SK-N-SH (cell line): ENCODE measurements around the gene GLB1L3. TPM values are rescaled to one million over a fixed set of nuclear protein-coding genes. Genes with fewer than 3 reads are reported as not detected.

Experiments
- CTCF ChIA-PET: fragments of 300-600, 350-600 bp; formaldehyde crosslinking; extraction: SDS; loops from one replicate; lab custom pipeline; 2021; lab: Yijun Ruan, JAX
- POLR2A ChIA-PET: fragments of 350-600 bp; sonication (Branson Sonifier 250); formaldehyde crosslinking; extraction: SDS; loops from one replicate; lab custom pipeline; 2020; ENCODE audit warnings: antibody characterized with exemption, inconsistent platforms; lab: Yijun Ruan, JAX
- DNase-seq: peaks from one replicate; pipeline ENCODE4 v3.0.0; 2012
- H2AFZ ChIP-seq: fragments of 200-600 bp; sonication (generic); 2 replicates; pipeline ENCODE4 v1.8.1; 2016; ENCODE audit warnings: antibody characterized with exemption, mild to moderate bottlenecking, low read depth
- H3F3A ChIP-seq: fragments of 200-600 bp; sonication (generic); replicated peaks from 2 replicates; pipeline ENCODE3; 2016; ENCODE audit warnings: antibody characterized with exemption, mild to moderate bottlenecking; ENCODE audit not compliant: insufficient read depth
- H3K27ac ChIP-seq, 2 experiments: fragments of 200-500 bp in 1 of 2; fragments of 200-600 bp in 1 of 2; sonication (Bioruptor generic) in 1 of 2; sonication (generic), shearing (Covaris generic) in 1 of 2; 2 replicates each; pipeline versions ENCODE4 v1.5.1 to v1.6.1; 2014 to 2016; ENCODE audit warnings: low read depth in 2 of 2, inconsistent platforms in 1 of 2, low read length in 1 of 2, mild to moderate bottlenecking in 1 of 2, mixed read lengths in 1 of 2
- H3K27me3 ChIP-seq: fragments of 200-600 bp; sonication (generic), shearing (Covaris generic); 2 replicates; pipeline ENCODE4 v1.6.1; 2016; ENCODE audit warnings: mixed run types; ENCODE audit not compliant: insufficient read depth
- H3K36me3 ChIP-seq, 2 experiments: fragments of 200-500 bp in 1 of 2; fragments of 200-600 bp in 1 of 2; sonication (Bioruptor generic) in 1 of 2; sonication (generic) in 1 of 2; replicated peaks in 1 of 2; 2 replicates each; pipeline versions ENCODE3 to v1.5.1; 2014 to 2016; ENCODE audit warnings: low read length in 1 of 2, mild to moderate bottlenecking in 1 of 2; ENCODE audit not compliant: insufficient read depth in 2 of 2, control insufficient read depth in 1 of 2
- H3K4me1 ChIP-seq, 2 experiments: fragments of 200-500 bp in 1 of 2; fragments of 200-600 bp in 1 of 2; sonication (Bioruptor generic) in 1 of 2; sonication (generic), shearing (Covaris generic) in 1 of 2; 2 replicates each; pipeline versions ENCODE4 v1.5.1 to v1.6.1; 2014 to 2016; ENCODE audit warnings: low read depth in 1 of 2, low read length in 1 of 2, mixed run types in 1 of 2; ENCODE audit not compliant: insufficient read depth in 2 of 2, control insufficient read depth in 1 of 2
- H3K4me2 ChIP-seq: fragments of 200-600 bp; sonication (generic), shearing (Covaris generic); 2 replicates; pipeline ENCODE4 v1.6.1; 2017; ENCODE audit warnings: mixed run types
- H3K4me3 ChIP-seq, 2 experiments: fragments of 200-500 bp in 1 of 2; fragments of 200-600 bp in 1 of 2; sonication (Bioruptor generic) in 1 of 2; sonication (generic), shearing (Covaris generic) in 1 of 2; 2 replicates each; pipeline versions ENCODE4 v1.5.1 to v1.8.1; 2014 to 2016; ENCODE audit warnings: low read depth in 2 of 2, inconsistent platforms in 1 of 2, low read length in 1 of 2, mild to moderate bottlenecking in 1 of 2, mixed read lengths in 1 of 2, moderate library complexity in 1 of 2
- H3K79me2 ChIP-seq: fragments of 200-600 bp; sonication (generic); 2 replicates; pipeline ENCODE4 v1.8.1; 2017; ENCODE audit warnings: mild to moderate bottlenecking; ENCODE audit not compliant: insufficient read depth
- H3K9ac ChIP-seq: fragments of 200-600 bp; sonication (generic); 2 replicates; pipeline ENCODE4 v1.6.1; 2017; ENCODE audit warnings: mixed run types
- H3K9me2 ChIP-seq: fragments of 200-600 bp; sonication (generic); 2 replicates; pipeline ENCODE4 v1.6.1; 2017; ENCODE audit warnings: mixed run types
- H3K9me3 ChIP-seq: fragments of 200-600 bp; sonication (generic); 2 replicates; pipeline ENCODE4 v1.6.1; 2017; ENCODE audit warnings: mixed run types, mild to moderate bottlenecking, moderate library complexity
- H4K20me1 ChIP-seq: fragments of 200-600 bp; sonication (generic); 2 replicates; pipeline ENCODE4 v1.6.1; 2017; ENCODE audit warnings: mild to moderate bottlenecking, mixed run types; ENCODE audit not compliant: insufficient read depth
- CHD2 ChIP-seq: fragments of 150-350 bp; IDR thresholded peaks from 2 replicates; pipeline ENCODE4 v1.6.1; 2018; ENCODE audit warnings: low read length; ENCODE audit not compliant: partially characterized antibody
- EP300 ChIP-seq, 2 experiments: IDR thresholded peaks; 2 replicates each; pipeline versions ENCODE4 v1.4.0 to v1.6.1; 2012; ENCODE audit warnings: borderline replicate concordance in 1 of 2, low read depth in 1 of 2, low read length in 1 of 2
- FOSL2 ChIP-seq: IDR thresholded peaks from 2 replicates; pipeline ENCODE4 v1.4.0; 2012; ENCODE audit warnings: low read depth, mild to moderate bottlenecking, moderate library complexity, borderline replicate concordance
- FOXM1 ChIP-seq: IDR thresholded peaks from 2 replicates; pipeline ENCODE4 v1.4.0; 2012; ENCODE audit warnings: low read depth, mild to moderate bottlenecking
- GATA2 ChIP-seq: sonication (generic); formaldehyde crosslinking; IDR thresholded peaks from 2 replicates; pipeline ENCODE4 v1.5.0; 2020; ENCODE audit warnings: mild to moderate bottlenecking, missing genetic modification reagents
- JUND ChIP-seq: IDR thresholded peaks from 2 replicates; pipeline ENCODE4 v1.4.0; 2012
- MEF2A ChIP-seq: IDR thresholded peaks from 2 replicates; pipeline ENCODE4 v1.4.0; 2012; ENCODE audit warnings: low read depth, borderline replicate concordance
- MXI1 ChIP-seq: IDR thresholded peaks from 2 replicates; pipeline ENCODE4 v1.6.1; 2012; ENCODE audit warnings: mild to moderate bottlenecking, low read depth, low read length, improper control_type of control experiment
- NFIC ChIP-seq: IDR thresholded peaks from 2 replicates; pipeline ENCODE4 v1.4.0; 2012; ENCODE audit warnings: borderline replicate concordance
- NRF1 ChIP-seq: IDR thresholded peaks from 2 replicates; pipeline ENCODE4 v1.6.1; 2012; ENCODE audit warnings: low read depth, mild to moderate bottlenecking, low read length
- POLR2AphosphoS5 ChIP-seq: IDR thresholded peaks from 2 replicates; pipeline ENCODE4 v1.6.1; 2012; ENCODE audit warnings: low read depth, low read length
- RAD21 ChIP-seq: IDR thresholded peaks from 2 replicates; pipeline ENCODE4 v1.6.1; 2012; ENCODE audit warnings: mild to moderate bottlenecking, low read length
- RCOR1 ChIP-seq: fragments of 150-350 bp; IDR thresholded peaks from 2 replicates; pipeline ENCODE4 v1.6.1; 2017; ENCODE audit warnings: antibody characterized with exemption, low read length
- RXRA ChIP-seq: IDR thresholded peaks from 2 replicates; pipeline ENCODE4 v1.4.0; 2012; ENCODE audit warnings: low read depth, mild to moderate bottlenecking, borderline replicate concordance
- SIN3A ChIP-seq: IDR thresholded peaks from 2 replicates; pipeline ENCODE4 v1.6.1; 2012; ENCODE audit warnings: low read depth, mild to moderate bottlenecking, low read length, moderate library complexity, borderline replicate concordance
- SMC3 ChIP-seq: IDR thresholded peaks from 2 replicates; pipeline ENCODE4 v1.6.1; 2012; ENCODE audit warnings: low read depth, low read length, improper control_type of control experiment
- TCF12 ChIP-seq: IDR thresholded peaks from 2 replicates; pipeline ENCODE4 v1.4.0; 2012
- TEAD4 ChIP-seq: IDR thresholded peaks from 2 replicates; pipeline ENCODE4 v1.4.0; 2012; ENCODE audit warnings: mild to moderate bottlenecking, borderline replicate concordance; ENCODE audit not compliant: insufficient read depth
- YY1 ChIP-seq: IDR thresholded peaks from 2 replicates; pipeline ENCODE4 v1.4.0; 2012; ENCODE audit warnings: low read depth, mild to moderate bottlenecking
- WGBS: methylation state at CpG from one replicate; pipeline ENCODE4 v1.1.6; 2017; ENCODE audit warnings: low lambda C conversion rate; 5-methylcytosine and 5-hydroxymethylcytosine counted together
- polyA plus RNA-seq, 3 experiments: library from polyadenylated mRNA; depleted of rRNA; stranded (reverse); fragments of >200 nt; gene quantifications; 2 replicates each; pipeline ENCODE4 v1.2.3, GENCODE V29; 2012
- TF ChIP-seq, protein P1 (sequence below): IDR thresholded peaks from 2 replicates; pipeline ENCODE4; 2012
- TF ChIP-seq, protein P2 (sequence below): fragments of 150-350 bp; IDR thresholded peaks from 2 replicates; pipeline ENCODE4 v1.6.1; 2017; ENCODE audit warnings: antibody characterized with exemption, low read length, low read depth, borderline replicate concordance
- TF ChIP-seq, protein P3 (sequence below): fragments of 150-350 bp; IDR thresholded peaks from 2 replicates; pipeline ENCODE4 v1.6.1; 2016; ENCODE audit warnings: mild to moderate bottlenecking, low read depth, low read length

Gene GLB1L3
- polyA plus RNA-seq, 1 of the 3 experiments (the other 2 are of a cell fraction) = not detected

DNA sequence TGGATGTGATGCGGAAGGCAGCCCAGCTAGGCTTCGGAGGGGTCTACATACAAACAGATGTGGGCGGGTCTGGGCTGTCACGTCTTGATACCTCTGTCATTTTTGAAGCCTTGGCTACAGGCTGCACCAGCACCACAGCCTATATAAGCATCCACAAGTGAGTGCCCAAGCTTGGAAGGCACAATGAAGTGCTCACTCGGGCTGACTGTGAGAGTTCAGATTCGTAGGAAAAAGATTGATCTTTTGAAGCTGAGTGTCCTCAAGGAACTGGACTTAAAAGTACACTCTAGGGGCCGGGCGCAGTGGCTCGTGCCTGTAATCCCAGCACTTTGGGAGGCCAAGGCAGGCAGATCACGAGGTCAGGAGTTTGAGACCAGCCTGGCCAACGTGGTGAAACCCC lies 19.1 kb upstream of the GLB1L3 start:
- WGBS = 95% methylated on average over 9 of the region's 11 CpGs
- ChIA-PET CTCF (no interaction called here), POLR2A (no interaction called here)
- Histone ChIP-seq H2AFZ (no peak overlapping the region), H3K36me3 (peaks cover 5 to 36% of the 10 kb centered on the region in 2 experiments), H3K4me2 (no peak overlapping the region), H3K4me1 (peaks cover 4 to 7% of the 10 kb centered on the region in 2 experiments; a peak in 3 of 4 replicates), H3K27ac (no peak overlapping the region), H3K79me2 (peaks cover 27% of the 10 kb centered on the region), H4K20me1 (no peaks in the 10 kb centered on the region), H3K27me3 (no peaks in the 10 kb centered on the region), H3K9ac (no peak overlapping the region), H3K9me3 (no peaks in the 10 kb centered on the region), H3K4me3 (no peak overlapping the region)
- TF ChIP-seq RAD21 = no peak
- TF ChIP-seq RCOR1 = no peak
- TF ChIP-seq YY1 = no peak
- TF ChIP-seq POLR2AphosphoS5 = no peak
- TF ChIP-seq FOXM1 = no peak
- TF ChIP-seq FOSL2 = no peak
- no peak for TF ChIP-seq JUND
- no peak for TF ChIP-seq NFIC
- no peak for TF ChIP-seq SIN3A
- TF ChIP-seq, protein P1, sequence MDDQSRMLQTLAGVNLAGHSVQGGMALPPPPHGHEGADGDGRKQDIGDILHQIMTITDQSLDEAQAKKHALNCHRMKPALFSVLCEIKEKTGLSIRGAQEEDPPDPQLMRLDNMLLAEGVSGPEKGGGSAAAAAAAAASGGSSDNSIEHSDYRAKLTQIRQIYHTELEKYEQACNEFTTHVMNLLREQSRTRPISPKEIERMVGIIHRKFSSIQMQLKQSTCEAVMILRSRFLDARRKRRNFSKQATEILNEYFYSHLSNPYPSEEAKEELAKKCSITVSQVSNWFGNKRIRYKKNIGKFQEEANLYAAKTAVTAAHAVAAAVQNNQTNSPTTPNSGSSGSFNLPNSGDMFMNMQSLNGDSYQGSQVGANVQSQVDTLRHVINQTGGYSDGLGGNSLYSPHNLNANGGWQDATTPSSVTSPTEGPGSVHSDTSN = no peak
- TF ChIP-seq MXI1 = no peak
- TF ChIP-seq NRF1 = no peak
- TF ChIP-seq, protein P2, sequence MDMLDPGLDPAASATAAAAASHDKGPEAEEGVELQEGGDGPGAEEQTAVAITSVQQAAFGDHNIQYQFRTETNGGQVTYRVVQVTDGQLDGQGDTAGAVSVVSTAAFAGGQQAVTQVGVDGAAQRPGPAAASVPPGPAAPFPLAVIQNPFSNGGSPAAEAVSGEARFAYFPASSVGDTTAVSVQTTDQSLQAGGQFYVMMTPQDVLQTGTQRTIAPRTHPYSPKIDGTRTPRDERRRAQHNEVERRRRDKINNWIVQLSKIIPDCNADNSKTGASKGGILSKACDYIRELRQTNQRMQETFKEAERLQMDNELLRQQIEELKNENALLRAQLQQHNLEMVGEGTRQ = no peak
- TF ChIP-seq TCF12 = no peak
- TF ChIP-seq, all 33 proteins: peak for 0
- Histone ChIP-seq H3K9me2 (no peaks in the 10 kb centered on the region), H3F3A (no peaks in the 10 kb centered on the region)
- no peak for DNase-seq

DNA sequence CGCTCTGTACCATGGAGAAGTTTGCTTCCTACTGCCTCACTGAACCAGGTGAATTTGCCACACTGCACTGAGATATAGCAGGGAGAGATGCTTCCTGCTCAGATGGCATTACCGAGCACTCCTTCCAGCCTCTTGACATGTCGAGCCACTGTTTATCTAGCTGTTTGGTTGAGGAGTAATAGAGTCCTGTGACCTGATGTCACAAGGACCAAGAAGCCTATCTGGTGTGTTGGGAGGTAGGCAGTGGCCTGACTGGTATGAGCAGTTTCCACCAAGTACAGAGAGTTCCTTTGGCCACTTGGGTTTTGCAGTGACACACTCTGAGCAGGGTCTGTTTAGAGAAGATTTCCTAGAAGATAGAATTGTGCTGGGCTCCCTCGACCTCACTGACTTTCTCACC lies 17.6 kb upstream of the GLB1L3 start:
- Histone ChIP-seq H3K4me1 (peaks cover 3 to 4% of the 10 kb centered on the region in 2 experiments; a peak in 3 of 4 replicates), H3F3A (no peaks in the 10 kb centered on the region), H4K20me1 (no peaks in the 10 kb centered on the region), H3K9me3 (no peaks in the 10 kb centered on the region), H3K36me3 (peaks cover 5 to 51% of the 10 kb centered on the region in 2 experiments), H3K4me3 (no peak overlapping the region), H3K27me3 (no peaks in the 10 kb centered on the region), H3K79me2 (peaks cover 21% of the 10 kb centered on the region), H3K4me2 (no peak overlapping the region), H3K27ac (no peak overlapping the region), H3K9me2 (no peaks in the 10 kb centered on the region), H3K9ac (no peak overlapping the region), H2AFZ (no peak overlapping the region)
- POLR2A ChIA-PET = no interaction called here
- 94% methylated on average over 4 of the region's 4 CpGs for WGBS
- CTCF ChIA-PET = no interaction called here
- TF ChIP-seq TEAD4 = no peak
- no peak for TF ChIP-seq TCF12
- TF ChIP-seq MEF2A = no peak
- TF ChIP-seq RCOR1 = no peak
- no peak for TF ChIP-seq GATA2 (CRISPR knock-in tag)
- TF ChIP-seq EP300 (IDR thresholded peaks at IDR 0.05; ENCODE audit: borderline replicate concordance in 1 of 2, low read depth in 1 of 2, low read length in 1 of 2) = no peak
- no peak for TF ChIP-seq JUND
- TF ChIP-seq RXRA = no peak
- no peak for TF ChIP-seq RAD21
- TF ChIP-seq SMC3 = no peak
- TF ChIP-seq POLR2AphosphoS5 = no peak
- TF ChIP-seq FOXM1 = no peak
- TF ChIP-seq, protein P3, sequence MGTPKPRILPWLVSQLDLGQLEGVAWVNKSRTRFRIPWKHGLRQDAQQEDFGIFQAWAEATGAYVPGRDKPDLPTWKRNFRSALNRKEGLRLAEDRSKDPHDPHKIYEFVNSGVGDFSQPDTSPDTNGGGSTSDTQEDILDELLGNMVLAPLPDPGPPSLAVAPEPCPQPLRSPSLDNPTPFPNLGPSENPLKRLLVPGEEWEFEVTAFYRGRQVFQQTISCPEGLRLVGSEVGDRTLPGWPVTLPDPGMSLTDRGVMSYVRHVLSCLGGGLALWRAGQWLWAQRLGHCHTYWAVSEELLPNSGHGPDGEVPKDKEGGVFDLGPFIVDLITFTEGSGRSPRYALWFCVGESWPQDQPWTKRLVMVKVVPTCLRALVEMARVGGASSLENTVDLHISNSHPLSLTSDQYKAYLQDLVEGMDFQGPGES = no peak
- TF ChIP-seq CHD2 = no peak
- TF ChIP-seq, protein P2 = no peak
- no peak for DNase-seq
